ENCODE data around the gene FOXP1. TPM values are rescaled to one million over a fixed set of nuclear protein-coding genes. Genes with fewer than 3 reads are reported as not detected.

FOXP1 gene
- total RNA-seq, 4 donors from 2014 or later = 13.2 to 46.6 (median 29.2) TPM

DNA sequence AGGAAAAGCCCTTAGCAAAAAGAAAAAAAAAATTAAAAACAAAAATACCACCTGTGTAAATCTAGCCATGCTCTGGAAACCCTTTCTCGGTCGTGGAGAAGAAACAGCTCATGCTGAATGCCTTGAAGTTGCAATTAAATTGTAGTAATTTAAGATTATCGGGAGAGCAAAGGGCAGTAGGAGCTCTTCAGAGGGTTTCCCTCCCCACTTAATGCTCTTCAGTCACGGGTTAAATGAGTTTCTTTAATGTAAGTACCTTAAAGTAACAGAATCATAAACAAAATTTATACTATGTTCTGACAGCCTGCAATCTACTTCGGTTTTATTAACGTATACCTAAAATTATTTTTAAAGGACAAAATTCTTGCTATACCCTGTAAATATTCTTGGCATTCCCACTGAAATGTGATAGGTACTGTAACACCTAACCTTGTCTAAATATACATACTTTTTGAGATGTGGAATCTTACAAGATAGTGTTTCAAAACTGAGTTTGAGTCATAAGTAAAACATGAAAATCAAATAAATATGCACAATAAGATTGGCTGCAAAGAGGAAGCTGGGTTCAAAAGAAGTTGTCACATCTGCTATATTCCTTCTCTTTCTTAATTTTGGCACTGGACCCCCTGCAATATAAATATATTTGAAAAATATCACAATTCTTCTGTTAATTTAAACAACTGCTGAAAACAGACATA is 5.3 kb downstream of the FOXP1 start:
- intact Hi-C loops (cut with DNase I; ENCODE audit: low total_unique reads) (no loop called here), in situ Hi-C loops (cut with MboI; ENCODE audit: low sequenced_read_pairs in 4 of 4) (loop anchor here in 2 of 4 donors (25.0 kb wide), 3 partner anchors 441 to 1041 kb away; no protein-coding TSS in a partner anchor)
- Histone ChIP-seq H3K36me3 (no peaks in the 10 kb centered on the region), H3K27ac (peak overlapping the region in 2 of 4 donors; percentile 14 to 22), H3K4me1 (peaks cover 19 to 28% of the 10 kb centered on the region in 2 donors), H3K27me3 (no peaks in the 10 kb centered on the region), H3K4me3 (no peak overlapping the region), H3K9me3 (no peaks in the 10 kb centered on the region)
- DNase-seq (no peak), ATAC-seq (no peak)
- TF ChIP-seq POLR2A (IDR thresholded peaks at IDR 0.05) = no peak
- TF ChIP-seq, protein P1, sequence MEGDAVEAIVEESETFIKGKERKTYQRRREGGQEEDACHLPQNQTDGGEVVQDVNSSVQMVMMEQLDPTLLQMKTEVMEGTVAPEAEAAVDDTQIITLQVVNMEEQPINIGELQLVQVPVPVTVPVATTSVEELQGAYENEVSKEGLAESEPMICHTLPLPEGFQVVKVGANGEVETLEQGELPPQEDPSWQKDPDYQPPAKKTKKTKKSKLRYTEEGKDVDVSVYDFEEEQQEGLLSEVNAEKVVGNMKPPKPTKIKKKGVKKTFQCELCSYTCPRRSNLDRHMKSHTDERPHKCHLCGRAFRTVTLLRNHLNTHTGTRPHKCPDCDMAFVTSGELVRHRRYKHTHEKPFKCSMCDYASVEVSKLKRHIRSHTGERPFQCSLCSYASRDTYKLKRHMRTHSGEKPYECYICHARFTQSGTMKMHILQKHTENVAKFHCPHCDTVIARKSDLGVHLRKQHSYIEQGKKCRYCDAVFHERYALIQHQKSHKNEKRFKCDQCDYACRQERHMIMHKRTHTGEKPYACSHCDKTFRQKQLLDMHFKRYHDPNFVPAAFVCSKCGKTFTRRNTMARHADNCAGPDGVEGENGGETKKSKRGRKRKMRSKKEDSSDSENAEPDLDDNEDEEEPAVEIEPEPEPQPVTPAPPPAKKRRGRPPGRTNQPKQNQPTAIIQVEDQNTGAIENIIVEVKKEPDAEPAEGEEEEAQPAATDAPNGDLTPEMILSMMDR (IDR thresholded peaks at IDR 0.05 in 4 of 5, conservative IDR thresholded peaks at IDR 0.05 in 1 of 5) = no peak

DNA sequence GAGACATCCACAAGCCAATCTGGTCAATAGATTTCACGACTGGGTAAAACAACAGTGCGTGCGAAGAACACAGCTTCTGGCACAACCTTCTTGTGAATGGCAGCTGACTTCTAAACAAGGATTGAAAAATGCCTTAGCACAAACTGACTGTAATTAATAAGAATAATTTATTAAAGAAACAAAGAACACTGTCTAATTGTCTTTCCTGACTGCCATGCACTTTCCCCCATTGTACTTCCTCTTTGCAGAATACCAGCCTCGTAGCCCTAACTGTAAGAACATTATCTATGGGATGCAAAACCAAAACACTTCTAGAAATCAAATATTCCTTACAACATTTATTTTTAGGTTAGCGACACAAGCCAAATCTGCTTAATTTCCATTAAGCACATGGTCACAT is 6.5 kb downstream of the FOXP1 start:
- no peak for DNase-seq
- Histone ChIP-seq H3K9me3 (no peaks in the 10 kb centered on the region), H3K27me3 (no peaks in the 10 kb centered on the region), H3K4me1 (peaks cover 19 to 28% of the 10 kb centered on the region in 2 donors), H3K27ac (no peak overlapping the region), H3K36me3 (no peaks in the 10 kb centered on the region), H3K4me3 (no peak overlapping the region)
- TF ChIP-seq, protein P1 (IDR thresholded peaks at IDR 0.05 in 4 of 5, conservative IDR thresholded peaks at IDR 0.05 in 1 of 5) = no peak
- TF ChIP-seq POLR2A (IDR thresholded peaks at IDR 0.05) = no peak
- intact Hi-C loops (cut with DNase I; ENCODE audit: low total_unique reads) = no loop called here
- in situ Hi-C loops (cut with MboI; ENCODE audit: low sequenced_read_pairs in 4 of 4) = loop anchor here in 2 of 4 donors (25.0 kb wide), 3 partner anchors 440 to 1040 kb away; no protein-coding TSS in a partner anchor
- no peak for ATAC-seq

DNA sequence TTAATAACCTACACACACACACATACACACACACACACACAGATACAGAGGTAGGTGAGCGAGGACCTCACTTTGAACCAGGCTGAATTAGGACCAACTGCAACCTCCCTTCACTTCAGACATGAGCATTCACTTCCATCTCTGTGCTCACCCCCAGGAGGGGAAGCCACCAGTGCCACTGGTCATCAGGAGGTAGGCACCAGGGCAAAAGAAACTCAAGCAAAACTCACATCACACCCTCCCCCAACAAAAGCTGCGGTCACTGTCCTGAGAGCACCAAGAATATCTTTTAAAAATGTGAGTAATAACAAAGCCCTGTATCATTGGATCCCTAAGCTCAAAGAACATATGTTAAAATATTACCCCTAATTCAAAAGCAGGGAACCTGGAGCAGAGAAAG is 8.1 kb downstream of the FOXP1 start:
- no peaks in the 10 kb centered on the region for H3K27me3 ChIP-seq
- H3K27ac ChIP-seq = no peak overlapping the region
- in situ Hi-C loops (cut with MboI; ENCODE audit: low sequenced_read_pairs in 4 of 4) (loop anchor here in 2 of 4 donors (25.0 kb wide), 3 partner anchors 438 to 1038 kb away; no protein-coding TSS in a partner anchor), intact Hi-C loops (cut with DNase I; ENCODE audit: low total_unique reads) (no loop called here)
- H3K9me3 ChIP-seq = no peaks in the 10 kb centered on the region
- no peaks in the 10 kb centered on the region for H3K36me3 ChIP-seq
- DNase-seq (no peak), ATAC-seq (no peak)
- H3K4me3 ChIP-seq = no peak overlapping the region
- peaks cover 19% of the 10 kb centered on the region in 2 donors for H3K4me1 ChIP-seq
- TF ChIP-seq, protein P1 (IDR thresholded peaks at IDR 0.05 in 4 of 5, conservative IDR thresholded peaks at IDR 0.05 in 1 of 5) = no peak
- TF ChIP-seq POLR2A (IDR thresholded peaks at IDR 0.05) = no peak

DNA sequence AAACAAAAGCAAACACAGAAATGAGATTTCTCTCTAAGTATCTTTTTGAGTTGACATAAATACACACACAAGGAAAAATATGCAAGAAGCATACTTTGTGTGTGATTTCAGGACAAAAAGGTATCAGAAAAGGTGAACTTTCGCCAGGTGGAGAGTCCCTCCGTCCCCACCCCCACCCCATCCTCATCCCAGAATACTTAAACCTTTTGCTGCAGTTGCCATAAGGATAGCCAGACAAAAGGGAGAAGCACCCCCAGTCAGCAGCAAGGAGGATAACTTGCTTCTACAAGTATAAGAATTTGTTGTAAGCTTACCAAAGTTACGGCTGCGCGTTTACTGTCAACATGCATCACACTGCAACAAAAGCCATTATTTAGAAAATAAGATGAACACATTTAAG is 10.3 kb downstream of the FOXP1 start:
- Histone ChIP-seq H3K36me3 (no peaks in the 10 kb centered on the region), H3K4me3 (no peak overlapping the region), H3K27ac (no peak overlapping the region), H3K27me3 (no peaks in the 10 kb centered on the region), H3K4me1 (peaks cover under 1 to 6% of the 10 kb centered on the region in 2 donors), H3K9me3 (no peaks in the 10 kb centered on the region)
- no peak for ATAC-seq
- no peak for DNase-seq
- intact Hi-C loops (cut with DNase I; ENCODE audit: low total_unique reads) (no loop called here), in situ Hi-C loops (cut with MboI; ENCODE audit: low sequenced_read_pairs in 4 of 4) (no loop called here)
- TF ChIP-seq, protein P1 (IDR thresholded peaks at IDR 0.05 in 4 of 5, conservative IDR thresholded peaks at IDR 0.05 in 1 of 5) = no peak
- TF ChIP-seq POLR2A (IDR thresholded peaks at IDR 0.05) = no peak
